ENCODE results near the gene SLC22A14. TPM values are rescaled to one million over a fixed set of nuclear protein-coding genes. Genes with fewer than 3 reads are reported as not detected.

Gene SLC22A14
- total and polyA plus RNA-seq, 9 of the 15 experiments (the other 6 are each of a cell fraction or from before 2014, with no cell fraction given), result 0.03 to 0.07 TPM; not detected in 7

DNA sequence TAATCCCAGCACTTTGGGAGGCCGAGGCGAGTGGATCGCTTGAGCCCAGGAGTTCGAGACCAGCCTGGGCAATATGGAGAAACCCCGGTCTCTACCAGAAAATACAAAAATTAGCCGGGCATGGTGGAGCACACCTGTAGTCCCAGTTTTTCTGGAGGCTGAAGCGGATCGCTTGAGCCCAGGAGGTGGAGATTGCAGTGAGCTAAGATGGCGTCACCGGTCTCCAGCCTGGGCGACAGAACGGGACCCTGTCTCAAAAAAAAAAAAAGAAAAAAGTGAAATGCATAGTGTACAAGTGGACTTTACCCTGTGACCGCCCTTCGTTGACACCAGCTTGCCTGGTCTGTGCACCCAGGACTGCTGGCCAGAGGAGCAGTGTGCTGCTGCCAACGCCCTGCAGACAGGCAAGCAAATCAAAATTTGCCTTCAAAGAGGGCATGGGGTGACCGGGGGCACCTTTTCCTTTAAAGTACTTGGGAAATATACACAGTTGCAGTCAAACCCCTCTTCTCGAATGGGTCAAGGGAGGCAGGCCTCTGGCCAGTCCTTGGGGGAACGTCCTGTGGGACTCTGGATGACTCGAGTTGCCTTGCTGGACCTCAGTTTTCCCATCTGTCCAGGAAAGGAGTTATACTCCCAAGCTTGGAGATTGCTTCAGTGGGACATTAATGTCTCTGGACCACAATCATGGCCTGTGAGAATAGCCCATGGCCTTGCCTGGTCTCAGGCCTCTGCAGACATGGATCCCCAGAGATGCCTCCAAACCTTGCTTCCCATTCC is 65.5 kb downstream of the SLC22A14 start (continued):
- TF ChIP-seq ZBTB1 (CRISPR knock-in tag; IDR thresholded peaks at IDR 0.05; ENCODE audit: borderline replicate concordance, low read depth), result 0 out of 2 replicates have a peak, but pooled peaks have one; percentile 30
- no peak for TF ChIP-seq FOXJ2 (tag; IDR thresholded peaks at IDR 0.05)
- TF ChIP-seq RBM34 (IDR thresholded peaks at IDR 0.05; ENCODE audit: borderline replicate concordance, insufficient read depth, low read length), result no peak
- peak; percentile 5; the same call in 1 of the 2 replicates for TF ChIP-seq ARID2 (IDR thresholded peaks at IDR 0.05)
- TF ChIP-seq TFAM (CRISPR knock-in tag; conservative IDR thresholded peaks at IDR 0.05), result no peak
- TF ChIP-seq KHSRP (IDR thresholded peaks at IDR 0.05), result no peak
- TF ChIP-seq GATAD2A (IDR thresholded peaks at IDR 0.05), result no peak
- TF ChIP-seq NR1H2 (CRISPR knock-in tag; IDR thresholded peaks at IDR 0.05), result no peak
- TF ChIP-seq ARID3B (CRISPR knock-in tag; IDR thresholded peaks at IDR 0.05; ENCODE audit: borderline replicate concordance), result no peak
- TF ChIP-seq, protein P1, sequence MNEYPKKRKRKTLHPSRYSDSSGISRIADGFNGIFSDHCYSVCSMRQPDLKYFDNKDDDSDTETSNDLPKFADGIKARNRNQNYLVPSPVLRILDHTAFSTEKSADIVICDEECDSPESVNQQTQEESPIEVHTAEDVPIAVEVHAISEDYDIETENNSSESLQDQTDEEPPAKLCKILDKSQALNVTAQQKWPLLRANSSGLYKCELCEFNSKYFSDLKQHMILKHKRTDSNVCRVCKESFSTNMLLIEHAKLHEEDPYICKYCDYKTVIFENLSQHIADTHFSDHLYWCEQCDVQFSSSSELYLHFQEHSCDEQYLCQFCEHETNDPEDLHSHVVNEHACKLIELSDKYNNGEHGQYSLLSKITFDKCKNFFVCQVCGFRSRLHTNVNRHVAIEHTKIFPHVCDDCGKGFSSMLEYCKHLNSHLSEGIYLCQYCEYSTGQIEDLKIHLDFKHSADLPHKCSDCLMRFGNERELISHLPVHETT (CRISPR knock-in tag; conservative IDR thresholded peaks at IDR 0.05 in 1 of 2, IDR thresholded peaks at IDR 0.05 in 1 of 2), result no peak
- no peak for TF ChIP-seq HDAC2 (IDR thresholded peaks at IDR 0.05)
- TF ChIP-seq DEAF1 (CRISPR knock-in tag; IDR thresholded peaks at IDR 0.05), result no peak
- TF ChIP-seq ZNF280A (IDR thresholded peaks at IDR 0.05; ENCODE audit: low read depth, partially characterized antibody), result no peak
- no peak for TF ChIP-seq SAFB (IDR thresholded peaks at IDR 0.05; ENCODE audit: borderline replicate concordance, low read depth, low read length)
- TF ChIP-seq ATF7 (IDR thresholded peaks at IDR 0.05), result peak; percentile 9; the same call in 1 of the 2 replicates
- no peak for TF ChIP-seq ZBTB5 (IDR thresholded peaks at IDR 0.05)
- TF ChIP-seq, protein P2, sequence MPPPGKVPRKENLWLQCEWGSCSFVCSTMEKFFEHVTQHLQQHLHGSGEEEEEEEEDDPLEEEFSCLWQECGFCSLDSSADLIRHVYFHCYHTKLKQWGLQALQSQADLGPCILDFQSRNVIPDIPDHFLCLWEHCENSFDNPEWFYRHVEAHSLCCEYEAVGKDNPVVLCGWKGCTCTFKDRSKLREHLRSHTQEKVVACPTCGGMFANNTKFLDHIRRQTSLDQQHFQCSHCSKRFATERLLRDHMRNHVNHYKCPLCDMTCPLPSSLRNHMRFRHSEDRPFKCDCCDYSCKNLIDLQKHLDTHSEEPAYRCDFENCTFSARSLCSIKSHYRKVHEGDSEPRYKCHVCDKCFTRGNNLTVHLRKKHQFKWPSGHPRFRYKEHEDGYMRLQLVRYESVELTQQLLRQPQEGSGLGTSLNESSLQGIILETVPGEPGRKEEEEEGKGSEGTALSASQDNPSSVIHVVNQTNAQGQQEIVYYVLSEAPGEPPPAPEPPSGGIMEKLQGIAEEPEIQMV (tag; conservative IDR thresholded peaks at IDR 0.05; ENCODE audit: low read depth), result no peak

Data from K562 (cell line).